Choroid plexus epithelial cell (primary cell): Measurements from ENCODE around the gene MYPOP.

ENCODE experiments used
- DNase-seq: peaks from one replicate; pipeline ENCODE4 v3.0.0-alpha.2; 2010; ENCODE audit warnings: low read depth
- H3K4me3 ChIP-seq: 2 replicates; pipeline ENCODE4 v1.5.1; 2011; ENCODE audit warnings: low read depth, mild to moderate bottlenecking, control low read depth, low read length, moderate library complexity
- CTCF ChIP-seq: conservative IDR thresholded peaks from 2 replicates; pipeline ENCODE4 v1.5.1; 2011; ENCODE audit warnings: low read depth, mild to moderate bottlenecking, control low read depth, inconsistent platforms, low read length, moderate library complexity

The MYPOP gene

GRCh38 chr19:45847663-45848062 lies 54.8 kb downstream of the MYPOP start:
- no peak for DNase-seq
- no peak overlapping the region for H3K4me3 ChIP-seq
- TF ChIP-seq CTCF, result no peak

GRCh38 chr19:45842198-45842597 lies 60.2 kb downstream of the MYPOP start:
- no peak overlapping the region for H3K4me3 ChIP-seq
- no peak for TF ChIP-seq CTCF
- DNase-seq, result no peak
